ENCODE results near the gene CATSPER3. TPM values are rescaled to one million over a fixed set of nuclear protein-coding genes. Genes with fewer than 3 reads are reported as not detected.

Gene CATSPER3
- total RNA-seq, result 0.10 and 0.13 TPM in 2 replicates

GRCh38 chr5:134967607-134968006 is at the start of gene CATSPER3:
Gene CATSPER3, plus strand, starts transcription at chr5:134967907. Its CDS starts 85 bp downstream, at chr5:134967992.

GRCh38 chr5:135033901-135034235 is 66.2 kb downstream of the CATSPER3 start, which contains the start of gene PITX1:
Gene PITX1, minus strand, starts transcription at chr5:135034228. Its CDS starts 347 bp downstream, at chr5:135033881.

Other genes with a start within 250 kb of the CATSPER3 start
- 34.7 and 36.2 TPM in 2 replicates for gene CAMLG, start 229.4 kb upstream of the CATSPER3 start, total RNA-seq
- 20.2 and 20.5 TPM in 2 replicates for gene DDX46, start 209.1 kb upstream of the CATSPER3 start, total RNA-seq
- gene C5orf24, start 121.9 kb upstream of the CATSPER3 start, total RNA-seq, result 49.2 and 71.4 TPM in 2 replicates
- gene TXNDC15, start 93.5 kb upstream of the CATSPER3 start, total RNA-seq, result 144 and 182 TPM in 2 replicates
- 3.6 TPM in 2 replicates for gene PCBD2, start 62.8 kb upstream of the CATSPER3 start, total RNA-seq
- gene PITX1, start 66.3 kb downstream of the CATSPER3 start, total RNA-seq, result 0.78 and 3.5 TPM in 2 replicates